Measurements from ENCODE around the gene SLC1A5. TPM values are rescaled to one million over a fixed set of nuclear protein-coding genes. Genes with fewer than 3 reads are reported as not detected.

The SLC1A5 gene
- total and polyA plus RNA-seq, 7 experiments from 2014 or later: 1.1 to 120 (median 5.3) TPM

GRCh38 chr19:46788968-46789338 is 559 bp upstream of the SLC1A5 start:
- Histone ChIP-seq H3K27ac (ENCODE audit: low read depth, low read length) (peak overlapping the region; percentile 62), H3K4me3 (ENCODE audit: low read length) (peak overlapping the region; percentile 77), H3K4me1 (ENCODE audit: control insufficient read depth in 2 of 2, insufficient read depth in 2 of 2, low read length in 2 of 2) (peaks cover 30 to 42% of the 10 kb centered on the region in 2 donors), H3K27me3 (ENCODE audit: control insufficient read depth in 2 of 2, insufficient read depth in 2 of 2, low read length in 2 of 2) (no peaks in the 10 kb centered on the region), H3K9me3 (ENCODE audit: control insufficient read depth in 2 of 3, low read length in 3 of 3) (no peaks in the 10 kb centered on the region), H3K36me3 (ENCODE audit: control insufficient read depth in 2 of 3, insufficient read depth in 3 of 3, low read length in 3 of 3) (no peaks in the 10 kb centered on the region)
- ATAC-seq (no peak), DNase-seq (no peak)
- H3K4me3 Mint-ChIP-seq: peak overlapping the region; percentile 85 to 91 (median 89)
- peaks cover 0 to 27% (median 0%) of the 10 kb centered on the region in 5 donors for H3K36me3 Mint-ChIP-seq
- ChIA-PET CTCF (interaction anchor here (0.5 to 2.2 kb wide), 4 partner anchors 33 to 335 kb away, joined by 3 to 7 read pairs (median 5); no protein-coding TSS in a partner anchor), POLR2A (interaction anchor here (1.1 to 3.4 kb wide), 3 partner anchors 32 to 44 kb away, joined by 3 to 14 read pairs (median 3); no protein-coding TSS in a partner anchor)
- H3K9me3 Mint-ChIP-seq: no peaks in the 10 kb centered on the region
- peaks cover 19 to 67% (median 54%) of the 10 kb centered on the region in 7 donors for H3K4me1 Mint-ChIP-seq
- H3K27me3 Mint-ChIP-seq: peaks cover 0 to 8% (median 0%) of the 10 kb centered on the region in 5 donors
- intact Hi-C loops (cut with micrococcal nuclease): loop anchor here (1.0 to 10.0 kb wide), 7 partner anchors 32 to 486 kb away; partner anchors contain the start of genes ZC3H4 (in 2 of the 2), AP2S1 (in 1 of the 2), FKRP (in 1 of the 2) and INAFM1 (in 1 of the 2)
- H3K27ac Mint-ChIP-seq: peak overlapping the region in 8 of 9 donors; percentile 25 to 88 (median 78)

DNA sequence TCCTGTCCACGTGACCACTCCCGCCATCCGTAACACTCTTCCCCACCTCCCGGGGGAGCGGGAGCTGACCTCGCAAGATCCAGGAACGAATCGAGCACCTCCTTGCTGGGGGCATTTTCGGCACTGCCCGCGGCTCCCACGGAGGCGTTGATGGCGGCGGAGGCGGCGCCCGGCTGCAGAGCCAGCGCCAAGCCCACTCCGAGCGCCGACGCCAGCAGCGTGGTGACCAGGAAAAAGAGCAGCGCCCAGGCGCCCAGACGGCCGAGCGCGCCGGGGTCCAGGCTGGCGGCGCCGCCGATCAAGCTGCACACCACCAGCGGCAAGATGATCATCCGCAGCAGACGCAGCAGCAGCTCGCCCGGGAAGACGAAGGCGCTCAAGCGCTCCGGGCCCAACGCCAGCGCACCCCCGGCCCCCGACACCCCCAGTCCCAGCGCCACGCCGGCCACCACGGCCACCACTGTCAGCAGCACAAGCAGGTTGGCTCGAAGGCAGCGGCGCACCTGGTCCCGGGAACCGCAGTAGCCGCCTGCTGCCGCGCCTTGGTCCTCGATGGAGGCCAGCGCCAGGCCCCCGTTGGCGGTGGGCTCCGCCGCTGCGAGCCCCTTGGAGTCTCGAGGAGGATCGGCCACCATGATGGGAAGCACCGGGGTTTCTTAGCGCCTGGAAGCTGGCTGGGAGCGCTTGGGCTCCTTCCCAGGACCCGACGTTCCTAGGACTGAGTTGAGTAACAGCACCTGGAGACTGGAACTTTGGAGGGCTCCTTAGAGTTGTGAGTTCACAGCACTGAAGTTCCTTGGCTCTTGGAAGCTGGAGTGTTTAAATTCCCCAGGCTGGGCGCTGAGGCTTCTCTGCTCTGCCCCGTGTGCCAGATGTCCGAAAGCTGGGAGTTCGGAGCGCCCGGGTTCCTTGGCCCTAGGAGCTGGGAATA is 798 bp downstream of the SLC1A5 start:
- Mint-ChIP-seq H3K4me3 (peak overlapping the region; percentile 85 to 91 (median 89)), H3K36me3 (peaks cover 0 to 37% (median 0%) of the 10 kb centered on the region in 5 donors), H3K27me3 (peaks cover 0 to 2% (median 0%) of the 10 kb centered on the region in 5 donors), H3K9me3 (no peaks in the 10 kb centered on the region), H3K27ac (peak overlapping the region; percentile 51 to 92 (median 88)), H3K4me1 (peaks cover 19 to 77% (median 62%) of the 10 kb centered on the region in 7 donors)
- DNase-seq (peak in 8 of 9 donors; percentile 14 to 57 (median 28)), ATAC-seq (no peak)
- ChIA-PET POLR2A (interaction anchor here (1.0 to 3.4 kb wide), 6 partner anchors 30 to 51 kb away, joined by 3 to 14 read pairs (median 3); no protein-coding TSS in a partner anchor), CTCF (interaction anchor here (1.0 to 2.2 kb wide), 3 partner anchors 9 to 53 kb away, joined by 3 to 7 read pairs (median 4); no protein-coding TSS in a partner anchor)
- Histone ChIP-seq H3K27me3 (ENCODE audit: control insufficient read depth in 2 of 2, insufficient read depth in 2 of 2, low read length in 2 of 2) (no peaks in the 10 kb centered on the region), H3K4me1 (ENCODE audit: control insufficient read depth in 2 of 2, insufficient read depth in 2 of 2, low read length in 2 of 2) (peaks cover 30 to 44% of the 10 kb centered on the region in 2 donors), H3K9me3 (ENCODE audit: control insufficient read depth in 2 of 3, low read length in 3 of 3) (no peaks in the 10 kb centered on the region), H3K4me3 (ENCODE audit: low read length) (peak overlapping the region; percentile 77), H3K27ac (ENCODE audit: low read depth, low read length) (peak overlapping the region; percentile 62), H3K36me3 (ENCODE audit: control insufficient read depth in 2 of 3, insufficient read depth in 3 of 3, low read length in 3 of 3) (peaks cover 0 to 4% (median 0%) of the 10 kb centered on the region in 3 experiments)
- intact Hi-C loops (cut with micrococcal nuclease): loop anchor here (1.0 to 10.0 kb wide), 10 partner anchors 34 to 487 kb away; partner anchors contain the start of genes AP2S1 (in 2 of the 2), ZC3H4 (in 2 of the 2), FKRP (in 1 of the 2) and INAFM1 (in 1 of the 2)

DNA sequence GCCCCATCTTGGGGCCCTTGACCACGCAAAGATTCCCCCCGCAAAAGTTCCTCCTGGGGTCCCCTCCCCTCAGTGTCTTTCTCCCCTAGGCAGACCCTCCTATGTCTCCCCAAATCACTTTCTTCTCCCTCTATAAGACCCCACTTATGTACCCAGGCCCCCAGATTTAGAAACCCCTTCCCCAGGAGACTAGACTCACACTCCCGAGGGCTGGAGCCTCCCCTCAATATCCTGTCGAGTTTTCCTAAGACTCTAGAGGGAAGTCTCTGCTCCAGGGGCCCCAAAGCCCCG is 1.4 kb downstream of the SLC1A5 start:
- H3K4me1 Mint-ChIP-seq: peaks cover 19 to 71% (median 56%) of the 10 kb centered on the region in 7 donors
- H3K27ac Mint-ChIP-seq: peak overlapping the region; percentile 54 to 91 (median 83)

DNA sequence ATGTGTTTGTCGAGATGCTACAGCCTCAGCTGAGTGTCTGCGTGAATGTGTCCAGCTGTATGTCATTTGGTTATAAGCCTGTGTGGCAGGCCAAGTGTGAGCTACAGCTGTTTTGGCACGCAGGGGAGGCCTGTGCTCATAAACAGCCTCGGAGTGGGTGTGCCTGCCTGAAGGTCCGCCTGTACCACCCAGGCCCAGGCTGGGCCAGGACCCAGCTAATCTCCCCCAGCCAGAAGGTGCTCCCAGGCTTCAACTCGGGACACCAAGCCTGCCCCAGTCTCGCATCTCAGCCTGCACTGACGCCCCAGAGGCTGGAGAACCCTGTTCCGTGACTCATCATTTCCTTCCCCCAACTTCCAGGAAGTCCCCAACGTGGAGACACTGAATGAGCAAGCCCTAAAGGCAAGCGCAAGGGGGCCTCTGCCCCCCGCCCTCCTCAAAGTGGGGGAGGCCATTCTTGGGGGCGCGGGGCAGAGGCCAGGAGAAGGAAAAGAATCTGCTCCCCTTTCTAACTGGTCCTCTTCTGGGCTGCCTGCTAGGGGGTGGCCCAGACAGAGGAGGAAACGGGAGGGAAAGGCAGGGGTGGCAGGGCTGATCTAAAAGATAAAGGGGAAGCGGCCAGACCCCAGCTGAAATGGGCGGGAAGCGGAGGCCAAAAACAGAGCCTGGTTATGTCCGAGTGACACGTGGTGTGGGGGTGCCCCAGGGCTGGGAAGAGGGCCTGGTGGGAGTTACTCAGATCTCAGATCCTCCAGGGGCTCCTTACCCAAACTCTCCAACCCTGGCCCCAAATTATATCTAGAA is 2.0 kb downstream of the SLC1A5 start:
- H3K4me3 ChIP-seq (ENCODE audit: low read length): peak overlapping the region; percentile 77
- ATAC-seq: peak; percentile 74
- peaks cover 18 to 35% of the 10 kb centered on the region in 2 donors for H3K4me1 ChIP-seq (ENCODE audit: control insufficient read depth in 2 of 2, insufficient read depth in 2 of 2, low read length in 2 of 2)
- H3K27me3 ChIP-seq (ENCODE audit: control insufficient read depth in 2 of 2, insufficient read depth in 2 of 2, low read length in 2 of 2): no peaks in the 10 kb centered on the region
- Mint-ChIP-seq H3K36me3 (peaks cover 0 to 40% (median 3%) of the 10 kb centered on the region in 5 donors), H3K4me3 (peak overlapping the region; percentile 85 to 91 (median 88)), H3K9me3 (no peaks in the 10 kb centered on the region), H3K27ac (peak overlapping the region; percentile 54 to 91 (median 83)), H3K4me1 (peaks cover 19 to 66% (median 51%) of the 10 kb centered on the region in 7 donors), H3K27me3 (no peaks in the 10 kb centered on the region)
- H3K27ac ChIP-seq (ENCODE audit: low read depth, low read length): peak overlapping the region; percentile 62
- intact Hi-C loops (cut with micrococcal nuclease): loop anchor here (1.0 to 10.0 kb wide), 11 partner anchors 29 to 488 kb away; partner anchors contain the start of genes FKRP (in 2 of the 2), STRN4 (in 2 of the 2), AP2S1 (in 1 of the 2) and INAFM1 (in 1 of the 2)
- ChIA-PET POLR2A (interaction anchor here (0.9 to 3.4 kb wide), 4 partner anchors 16 to 52 kb away, joined by 3 to 14 read pairs (median 4); no protein-coding TSS in a partner anchor), CTCF (interaction anchor here (1.0 to 2.1 kb wide), 2 partner anchors 53 to 490 kb away, joined by 3 to 6 read pairs; no protein-coding TSS in a partner anchor)
- H3K9me3 ChIP-seq (ENCODE audit: control insufficient read depth in 2 of 3, low read length in 3 of 3): no peaks in the 10 kb centered on the region
- peak; percentile 38 to 88 (median 61) for DNase-seq
- H3K36me3 ChIP-seq (ENCODE audit: control insufficient read depth in 2 of 3, insufficient read depth in 3 of 3, low read length in 3 of 3): peaks cover 0 to 8% (median 5%) of the 10 kb centered on the region in 3 experiments

More for the DNA sequence above, 1.4 kb downstream of the SLC1A5 start:
- H3K36me3 ChIP-seq (ENCODE audit: control insufficient read depth in 2 of 3, insufficient read depth in 3 of 3, low read length in 3 of 3): peaks cover 0 to 8% (median 0%) of the 10 kb centered on the region in 3 experiments
- Mint-ChIP-seq H3K4me3 (peak overlapping the region; percentile 85 to 91 (median 88)), H3K36me3 (peaks cover 0 to 37% (median 0%) of the 10 kb centered on the region in 5 donors), H3K9me3 (no peaks in the 10 kb centered on the region), H3K27me3 (no peaks in the 10 kb centered on the region)
- DNase-seq (no peak), ATAC-seq (no peak)
- POLR2A ChIA-PET: interaction anchor here (1.0 to 3.4 kb wide), 4 partner anchors 29 to 51 kb away, joined by 3 to 14 read pairs (median 4); no protein-coding TSS in a partner anchor
- intact Hi-C loops (cut with micrococcal nuclease): loop anchor here (1.0 to 10.0 kb wide), 7 partner anchors 40 to 488 kb away; partner anchors contain the start of genes AP2S1 (in 1 of the 2), FKRP (in 1 of the 2), INAFM1 (in 1 of the 2) and PRKD2 (in 1 of the 2)
- H3K4me1 ChIP-seq (ENCODE audit: control insufficient read depth in 2 of 2, insufficient read depth in 2 of 2, low read length in 2 of 2): peaks cover 24 to 39% of the 10 kb centered on the region in 2 donors
- no peaks in the 10 kb centered on the region for H3K9me3 ChIP-seq (ENCODE audit: control insufficient read depth in 2 of 3, low read length in 3 of 3)
- H3K4me3 ChIP-seq (ENCODE audit: low read length): peak overlapping the region; percentile 77
- H3K27me3 ChIP-seq (ENCODE audit: control insufficient read depth in 2 of 2, insufficient read depth in 2 of 2, low read length in 2 of 2): no peaks in the 10 kb centered on the region
- H3K27ac ChIP-seq (ENCODE audit: low read depth, low read length): peak overlapping the region; percentile 62
- CTCF ChIA-PET: interaction anchor here (2.2 kb wide), 1 partner anchor 53 kb away, joined by 7 read pairs; no protein-coding TSS in a partner anchor

GRCh38 chr19:46785980-46786235 is 2.5 kb downstream of the SLC1A5 start:
- DNase-seq (no peak), ATAC-seq (no peak)
- H3K27me3 Mint-ChIP-seq: no peaks in the 10 kb centered on the region
- POLR2A ChIA-PET: interaction anchor here (0.9 to 1.1 kb wide), 2 partner anchors 16 to 25 kb away, joined by 3 to 4 read pairs; no protein-coding TSS in a partner anchor
- no peaks in the 10 kb centered on the region for H3K9me3 Mint-ChIP-seq
- Histone ChIP-seq H3K4me1 (ENCODE audit: control insufficient read depth in 2 of 2, insufficient read depth in 2 of 2, low read length in 2 of 2) (peaks cover 18 to 35% of the 10 kb centered on the region in 2 donors), H3K27ac (ENCODE audit: low read depth, low read length) (peak overlapping the region; percentile 62), H3K4me3 (ENCODE audit: low read length) (peak overlapping the region; percentile 77), H3K27me3 (ENCODE audit: control insufficient read depth in 2 of 2, insufficient read depth in 2 of 2, low read length in 2 of 2) (no peaks in the 10 kb centered on the region), H3K36me3 (ENCODE audit: control insufficient read depth in 2 of 3, insufficient read depth in 3 of 3, low read length in 3 of 3) (peaks cover 0 to 8% (median 5%) of the 10 kb centered on the region in 3 experiments), H3K9me3 (ENCODE audit: control insufficient read depth in 2 of 3, low read length in 3 of 3) (no peaks in the 10 kb centered on the region)
- H3K27ac Mint-ChIP-seq: peak overlapping the region; percentile 54 to 91 (median 78)
- H3K36me3 Mint-ChIP-seq: peaks cover 0 to 41% (median 3%) of the 10 kb centered on the region in 5 donors
- peaks cover 19 to 62% (median 51%) of the 10 kb centered on the region in 7 donors for H3K4me1 Mint-ChIP-seq
- intact Hi-C loops (cut with micrococcal nuclease): loop anchor here (1.0 to 10.0 kb wide), 10 partner anchors 29 to 489 kb away; partner anchors contain the start of genes FKRP (in 2 of the 2), STRN4 (in 2 of the 2), AP2S1 (in 1 of the 2) and INAFM1 (in 1 of the 2)
- CTCF ChIA-PET: interaction anchor here (1.0 to 2.1 kb wide), 4 partner anchors 19 to 491 kb away, joined by 3 to 6 read pairs (median 4); no protein-coding TSS in a partner anchor
- H3K4me3 Mint-ChIP-seq: peak overlapping the region; percentile 45 to 91 (median 87)
